HepG2 (cell line): Measurements from ENCODE around the gene DHRS13. TPM values are rescaled to one million over a fixed set of nuclear protein-coding genes. Genes with fewer than 3 reads are reported as not detected.

Experiments used
- ATF7-NPFF ChIP-seq: sonication (generic); formaldehyde crosslinking; IDR thresholded peaks from 2 replicates; pipeline ENCODE4 v1.8.1; 2023; ENCODE audit warnings: mild to moderate bottlenecking, low read depth, missing genetic modification reagents, moderate library complexity
- BRCA1 ChIP-seq: sonication (generic); formaldehyde crosslinking; IDR thresholded peaks from 2 replicates; pipeline ENCODE4 v1.4.0; 2020; ENCODE audit warnings: missing genetic modification reagents
- CCAR2 ChIP-seq: fragments of 200-400 bp; formaldehyde crosslinking; optimal IDR thresholded peaks from 2 replicates; pipeline ENCODE3; 2018; ENCODE audit warnings: low read depth, mild to moderate bottlenecking, low read length, moderate library complexity
- DNMT3B ChIP-seq: conservative IDR thresholded peaks from 2 replicates; pipeline ENCODE4 v1.6.1; 2016; ENCODE audit warnings: missing biosample characterization, control low read depth
- ETV5 ChIP-seq: IDR thresholded peaks from 2 replicates; pipeline ENCODE4 v1.6.1; 2018; ENCODE audit warnings: missing biosample characterization, missing genetic modification reagents, inconsistent platforms, borderline replicate concordance
- HES4 ChIP-seq: sonication (generic); formaldehyde crosslinking; IDR thresholded peaks from 2 replicates; pipeline ENCODE4 v1.9.0; 2021; ENCODE audit warnings: mild to moderate bottlenecking, missing genetic modification reagents, borderline replicate concordance
- HIVEP1 ChIP-seq: sonication (generic); formaldehyde crosslinking; IDR thresholded peaks from 2 replicates; pipeline ENCODE4 v1.4.0; 2020; ENCODE audit warnings: mild to moderate bottlenecking, missing genetic modification reagents
- HNF4A ChIP-seq: sonication (generic); formaldehyde crosslinking; IDR thresholded peaks from 2 replicates; pipeline ENCODE4 v1.4.0; 2020; ENCODE audit warnings: missing genetic modification reagents
- ISL2 ChIP-seq: sonication (generic); formaldehyde crosslinking; IDR thresholded peaks from 2 replicates; pipeline ENCODE4 v1.5.0; 2020; ENCODE audit warnings: missing genetic modification reagents
- MED1 ChIP-seq: sonication (generic); formaldehyde crosslinking; IDR thresholded peaks from 2 replicates; pipeline ENCODE4 v1.4.0; 2020; ENCODE audit warnings: missing genetic modification reagents
- NRL ChIP-seq: sonication (generic); formaldehyde crosslinking; IDR thresholded peaks from 2 replicates; pipeline ENCODE4 v1.5.0; 2020; ENCODE audit warnings: missing genetic modification reagents, mild to moderate bottlenecking, moderate library complexity, borderline replicate concordance
- PLRG1 ChIP-seq: fragments of 450-650 bp; conservative IDR thresholded peaks from 2 replicates; pipeline ENCODE4 v1.6.1; 2016
- SP2 ChIP-seq: sonication (generic); formaldehyde crosslinking; IDR thresholded peaks from 2 replicates; pipeline ENCODE4 v1.5.1; 2020; ENCODE audit warnings: mild to moderate bottlenecking, missing genetic modification reagents
- SP4 ChIP-seq: sonication (generic); formaldehyde crosslinking; IDR thresholded peaks from 2 replicates; pipeline ENCODE4 v1.8.1; 2023; ENCODE audit warnings: mild to moderate bottlenecking, missing genetic modification reagents
- U2AF2 ChIP-seq: fragments of 200-400 bp; formaldehyde crosslinking; IDR thresholded peaks from 2 replicates; pipeline ENCODE4 v1.6.1; 2017; ENCODE audit warnings: low read depth, mild to moderate bottlenecking, low read length
- ZBTB7B ChIP-seq: sonication (generic); formaldehyde crosslinking; IDR thresholded peaks from 2 replicates; pipeline ENCODE4 v1.4.0; 2020; ENCODE audit warnings: missing genetic modification reagents
- ZFP37 ChIP-seq: sonication (generic); formaldehyde crosslinking; IDR thresholded peaks from 2 replicates; pipeline ENCODE4 v1.4.0; 2020; ENCODE audit warnings: missing genetic modification reagents, borderline replicate concordance
- ZNF234 ChIP-seq: sonication (generic); formaldehyde crosslinking; conservative IDR thresholded peaks from 2 replicates; pipeline ENCODE4 v1.5.1; 2020; ENCODE audit warnings: mild to moderate bottlenecking, missing genetic modification reagents
- ZNF530 ChIP-seq: sonication (generic); formaldehyde crosslinking; IDR thresholded peaks from 2 replicates; pipeline ENCODE4 v1.5.0; 2020; ENCODE audit warnings: low read depth, mild to moderate bottlenecking, missing genetic modification reagents
- ZNF567 ChIP-seq: sonication (generic); formaldehyde crosslinking; IDR thresholded peaks from 2 replicates; pipeline ENCODE4 v1.8.1; 2023; ENCODE audit warnings: mild to moderate bottlenecking, missing genetic modification reagents, borderline replicate concordance
- ZNF605 ChIP-seq: sonication (generic); formaldehyde crosslinking; IDR thresholded peaks from 2 replicates; pipeline ENCODE4 v1.8.0; 2022; ENCODE audit warnings: mild to moderate bottlenecking, missing genetic modification reagents
- ZSCAN9 ChIP-seq: IDR thresholded peaks from 2 replicates; pipeline ENCODE4 v1.6.1; 2016; ENCODE audit warnings: borderline replicate concordance
- polyA plus RNA-seq, 8 experiments: library from polyadenylated mRNA; depleted of rRNA in 3 of 8; stranded (reverse) in 7 of 8; unstranded in 1 of 8; fragments of >200 nt; fragmentation: Illumina TruSeq in 4 of 8; extraction: Trizol in 4 of 8; gene quantifications; 2 replicates each; pipeline versions ENCODE4 v1.2.1 to v1.2.3, GENCODE V29; 2011 to 2016; ENCODE audit warnings: low read depth in 4 of 8, missing spikeins in 1 of 8, mixed read lengths in 1 of 8; ENCODE audit not compliant: insufficient read depth in 1 of 8
- total RNA-seq, 5 experiments: library from RNA; depleted of rRNA; stranded (reverse); fragments of >200 nt; fragmentation: Illumina TruSeq; extraction: Trizol; gene quantifications; 2 replicates each; pipeline ENCODE4 v1.2.3, GENCODE V29; 2016; ENCODE audit warnings: low read depth in 1 of 5
- TF ChIP-seq, protein P1 (sequence below): conservative IDR thresholded peaks from 2 replicates; pipeline ENCODE4 v1.6.1; 2018; ENCODE audit warnings: missing genetic modification reagents
- TF ChIP-seq, protein P2 (sequence below): sonication (generic); formaldehyde crosslinking; IDR thresholded peaks from 2 replicates; pipeline ENCODE4 v1.5.1; 2020; ENCODE audit warnings: missing genetic modification reagents, mild to moderate bottlenecking, borderline replicate concordance
- TF ChIP-seq, protein P3 (sequence below): IDR thresholded peaks from 2 replicates; pipeline ENCODE4 v1.6.1; 2016; ENCODE audit warnings: low read depth

Gene DHRS13
- total and polyA plus RNA-seq, 2 of the 13 experiments (the other 11 are each of a cell fraction or from before 2014, with no cell fraction given) = 11.8 to 12.6 TPM

DNA sequence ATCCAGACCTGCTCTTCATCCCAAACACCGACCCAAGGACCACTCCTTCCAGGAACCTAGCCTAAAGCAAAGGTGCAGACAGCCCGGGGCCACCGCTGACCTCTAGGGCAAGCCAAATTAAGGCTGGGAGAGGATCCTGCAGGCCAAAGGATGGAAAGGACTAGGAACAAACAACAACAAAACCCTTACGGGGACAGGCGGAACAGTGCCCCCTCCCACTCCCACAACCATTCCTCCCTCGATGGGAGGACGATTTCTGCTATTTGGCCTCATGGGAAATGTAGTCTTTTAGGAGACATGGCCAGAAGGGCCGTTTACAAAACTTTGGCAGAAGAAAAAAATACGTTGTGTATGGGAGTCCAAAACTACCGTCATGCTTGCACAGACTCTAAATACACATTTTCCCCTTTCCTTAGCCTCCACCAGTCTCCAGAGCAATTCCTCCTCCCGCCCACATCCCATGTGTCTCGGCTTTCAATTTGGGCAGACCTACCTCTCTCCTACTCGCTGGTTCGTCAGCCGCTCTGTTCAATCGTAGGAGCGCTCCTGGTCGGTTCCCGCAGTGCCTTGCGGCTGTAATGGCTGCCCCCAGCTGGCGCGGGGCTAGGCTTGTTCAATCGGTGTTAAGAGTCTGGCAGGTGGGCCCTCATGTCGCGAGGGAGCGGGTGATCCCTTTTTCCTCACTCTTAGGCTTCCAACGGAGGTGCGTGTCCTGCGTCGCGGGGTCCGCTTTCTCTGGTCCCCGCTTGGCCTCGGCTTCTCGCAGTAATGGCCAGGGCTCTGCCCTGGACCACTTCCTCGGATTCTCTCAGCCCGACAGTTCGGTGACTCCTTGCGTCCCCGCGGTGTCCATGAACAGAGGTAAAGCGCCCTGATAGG, 48.2 kb downstream of the DHRS13 start, which contains the start of gene ERAL1 (continued):
- TF ChIP-seq ZNF234 (CRISPR knock-in tag) (no peak), ZNF530 (CRISPR knock-in tag) (no peak), MED1 (CRISPR knock-in tag) (no peak; the same call in 1 of the 2 replicates), ISL2 (CRISPR knock-in tag) (no peak; the same call in 1 of the 2 replicates), U2AF2 (no peak), ZFP37 (no peak), HNF4A (peak; percentile 14; the same call in 1 of the 2 replicates), PLRG1 (no peak), HIVEP1 (CRISPR knock-in tag) (peak; percentile 45; the same call in 1 of the 2 replicates), ZSCAN9 (CRISPR knock-in tag) (no peak; the same call in 1 of the 2 replicates), CCAR2 (no peak), BRCA1 (CRISPR knock-in tag) (no peak), DNMT3B (no peak), ETV5 (CRISPR knock-in tag) (no peak), NRL (CRISPR knock-in tag) (peak; percentile 85), HES4 (CRISPR knock-in tag) (no peak), ZNF567 (CRISPR knock-in tag) (no peak), ZNF605 (CRISPR knock-in tag) (no peak), SP4 (CRISPR knock-in tag) (no peak; the same call in 1 of the 2 replicates), SP2 (CRISPR knock-in tag) (no peak; the same call in 1 of the 2 replicates), ATF7-NPFF (CRISPR knock-in tag) (no peak), ZBTB7B (CRISPR knock-in tag) (no peak)
- TF ChIP-seq, protein P1, sequence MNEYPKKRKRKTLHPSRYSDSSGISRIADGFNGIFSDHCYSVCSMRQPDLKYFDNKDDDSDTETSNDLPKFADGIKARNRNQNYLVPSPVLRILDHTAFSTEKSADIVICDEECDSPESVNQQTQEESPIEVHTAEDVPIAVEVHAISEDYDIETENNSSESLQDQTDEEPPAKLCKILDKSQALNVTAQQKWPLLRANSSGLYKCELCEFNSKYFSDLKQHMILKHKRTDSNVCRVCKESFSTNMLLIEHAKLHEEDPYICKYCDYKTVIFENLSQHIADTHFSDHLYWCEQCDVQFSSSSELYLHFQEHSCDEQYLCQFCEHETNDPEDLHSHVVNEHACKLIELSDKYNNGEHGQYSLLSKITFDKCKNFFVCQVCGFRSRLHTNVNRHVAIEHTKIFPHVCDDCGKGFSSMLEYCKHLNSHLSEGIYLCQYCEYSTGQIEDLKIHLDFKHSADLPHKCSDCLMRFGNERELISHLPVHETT (CRISPR knock-in tag) = 0 out of 2 replicates have a peak, but pooled peaks have one; percentile 49
- TF ChIP-seq, protein P2, sequence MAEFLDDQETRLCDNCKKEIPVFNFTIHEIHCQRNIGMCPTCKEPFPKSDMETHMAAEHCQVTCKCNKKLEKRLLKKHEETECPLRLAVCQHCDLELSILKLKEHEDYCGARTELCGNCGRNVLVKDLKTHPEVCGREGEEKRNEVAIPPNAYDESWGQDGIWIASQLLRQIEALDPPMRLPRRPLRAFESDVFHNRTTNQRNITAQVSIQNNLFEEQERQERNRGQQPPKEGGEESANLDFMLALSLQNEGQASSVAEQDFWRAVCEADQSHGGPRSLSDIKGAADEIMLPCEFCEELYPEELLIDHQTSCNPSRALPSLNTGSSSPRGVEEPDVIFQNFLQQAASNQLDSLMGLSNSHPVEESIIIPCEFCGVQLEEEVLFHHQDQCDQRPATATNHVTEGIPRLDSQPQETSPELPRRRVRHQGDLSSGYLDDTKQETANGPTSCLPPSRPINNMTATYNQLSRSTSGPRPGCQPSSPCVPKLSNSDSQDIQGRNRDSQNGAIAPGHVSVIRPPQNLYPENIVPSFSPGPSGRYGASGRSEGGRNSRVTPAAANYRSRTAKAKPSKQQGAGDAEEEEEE = peak; percentile 7; the same call in 1 of the 2 replicates
- TF ChIP-seq, protein P3, sequence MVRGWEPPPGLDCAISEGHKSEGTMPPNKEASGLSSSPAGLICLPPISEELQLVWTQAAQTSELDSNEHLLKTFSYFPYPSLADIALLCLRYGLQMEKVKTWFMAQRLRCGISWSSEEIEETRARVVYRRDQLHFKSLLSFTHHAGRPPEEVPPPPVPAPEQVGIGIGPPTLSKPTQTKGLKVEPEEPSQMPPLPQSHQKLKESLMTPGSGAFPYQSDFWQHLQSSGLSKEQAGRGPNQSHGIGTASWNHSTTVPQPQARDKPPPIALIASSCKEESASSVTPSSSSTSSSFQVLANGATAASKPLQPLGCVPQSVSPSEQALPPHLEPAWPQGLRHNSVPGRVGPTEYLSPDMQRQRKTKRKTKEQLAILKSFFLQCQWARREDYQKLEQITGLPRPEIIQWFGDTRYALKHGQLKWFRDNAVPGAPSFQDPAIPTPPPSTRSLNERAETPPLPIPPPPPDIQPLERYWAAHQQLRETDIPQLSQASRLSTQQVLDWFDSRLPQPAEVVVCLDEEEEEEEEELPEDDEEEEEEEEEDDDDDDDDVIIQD = 0 out of 2 replicates have a peak, but pooled peaks have one; percentile 45
